Suprapubic skin (tissue), 3 donors: Measurements from ENCODE around the gene KRT4.

Experiments
- EP300 ChIP-seq: sonication (generic); formaldehyde crosslinking; IDR thresholded peaks from one replicate; pipeline ENCODE4 v1.6.1; 2017; ENCODE audit warnings: antibody characterized with exemption
- POLR2A ChIP-seq, 2 donors: fragments of 450-650 bp; IDR thresholded peaks; one replicate each; pipeline ENCODE4 v1.6.1; 2017; ENCODE audit warnings: antibody characterized with exemption in 2 of 2, mild to moderate bottlenecking in 2 of 2, moderate library complexity in 2 of 2
- TF ChIP-seq, protein P1 (sequence below), 2 donors: fragments of 200-600 bp in 1 of 2; fragments of 450-650 bp in 1 of 2; sonication (generic) in 1 of 2; IDR thresholded peaks; one replicate each; pipeline ENCODE4 v1.5.1; 2016 to 2019; ENCODE audit warnings: antibody characterized with exemption in 2 of 2, mild to moderate bottlenecking in 1 of 2, moderate library complexity in 1 of 2

DNA sequence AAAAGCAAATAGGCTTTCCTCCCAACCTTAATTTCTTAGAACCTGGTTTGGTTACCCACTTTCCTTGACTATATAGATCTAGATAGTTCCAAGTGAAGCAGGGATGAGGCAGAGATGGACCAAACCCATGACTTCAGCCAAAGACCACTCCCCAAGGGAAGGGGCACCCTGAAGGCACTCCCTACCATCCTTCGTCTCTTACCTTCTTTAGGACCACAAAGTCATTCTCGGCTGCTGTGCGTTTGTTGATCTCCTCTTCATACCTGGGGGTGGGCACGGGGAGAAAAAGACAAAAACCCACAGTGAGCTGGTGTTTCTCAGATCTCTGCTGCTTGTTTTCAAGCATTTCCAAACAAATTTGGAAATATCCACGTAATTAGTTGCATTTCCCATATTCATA is 3.4 kb downstream of the KRT4 start:
- TF ChIP-seq EP300 (no peak), POLR2A (IDR thresholded peaks at IDR 0.05) (no peak)
- TF ChIP-seq, protein P1, sequence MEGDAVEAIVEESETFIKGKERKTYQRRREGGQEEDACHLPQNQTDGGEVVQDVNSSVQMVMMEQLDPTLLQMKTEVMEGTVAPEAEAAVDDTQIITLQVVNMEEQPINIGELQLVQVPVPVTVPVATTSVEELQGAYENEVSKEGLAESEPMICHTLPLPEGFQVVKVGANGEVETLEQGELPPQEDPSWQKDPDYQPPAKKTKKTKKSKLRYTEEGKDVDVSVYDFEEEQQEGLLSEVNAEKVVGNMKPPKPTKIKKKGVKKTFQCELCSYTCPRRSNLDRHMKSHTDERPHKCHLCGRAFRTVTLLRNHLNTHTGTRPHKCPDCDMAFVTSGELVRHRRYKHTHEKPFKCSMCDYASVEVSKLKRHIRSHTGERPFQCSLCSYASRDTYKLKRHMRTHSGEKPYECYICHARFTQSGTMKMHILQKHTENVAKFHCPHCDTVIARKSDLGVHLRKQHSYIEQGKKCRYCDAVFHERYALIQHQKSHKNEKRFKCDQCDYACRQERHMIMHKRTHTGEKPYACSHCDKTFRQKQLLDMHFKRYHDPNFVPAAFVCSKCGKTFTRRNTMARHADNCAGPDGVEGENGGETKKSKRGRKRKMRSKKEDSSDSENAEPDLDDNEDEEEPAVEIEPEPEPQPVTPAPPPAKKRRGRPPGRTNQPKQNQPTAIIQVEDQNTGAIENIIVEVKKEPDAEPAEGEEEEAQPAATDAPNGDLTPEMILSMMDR (IDR thresholded peaks at IDR 0.05), result no peak
